ENCODE results near the gene CCDC187.
"Not testable (repeated sequence)": the region's sequence is repeated elsewhere in the genome, so short reads cannot be mapped to it uniquely, and the experiment has no call there.

The CCDC187 gene

GRCh38 chr9:136303825-136304416, at the start of gene CCDC187:
CCDC187 (minus strand) TSS chr9:136304094; CDS start chr9:136303830, 264 bp downstream.
- DNase-seq: no peak

- no peak for DNase-seq
Observed at GRCh38 chr9:136353088-136353487, 49.2 kb upstream of the CCDC187 start.

GRCh38 chr9:136352682-136353081, 48.8 kb upstream of the CCDC187 start:
- no peak for DNase-seq

GRCh38 chr9:136351868-136352267, 48.0 kb upstream of the CCDC187 start:
- DNase-seq: not testable (repeated sequence)

GRCh38 chr9:136351252-136351800, 47.4 kb upstream of the CCDC187 start:
- no peak for DNase-seq

DNA sequence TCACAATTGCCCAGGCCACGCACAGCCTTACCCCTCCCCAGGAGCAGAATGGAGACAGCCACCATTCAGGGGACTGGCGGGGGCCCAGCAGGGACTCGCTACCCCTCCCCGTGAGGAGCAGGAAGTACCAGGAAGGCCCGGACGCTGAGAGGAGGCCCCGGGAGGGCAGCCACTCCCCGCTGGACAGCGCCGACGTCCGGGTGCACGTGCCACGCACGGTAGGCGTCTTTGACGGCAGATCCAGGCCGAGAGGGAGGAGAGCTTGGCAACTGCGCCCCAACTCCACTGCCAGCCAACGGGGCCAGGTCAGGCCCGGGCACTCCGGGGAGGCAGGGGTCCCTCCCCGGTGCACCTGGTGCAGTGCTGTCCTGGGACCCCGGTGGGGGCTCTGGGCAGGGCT, 45.7 kb upstream of the CCDC187 start:
- DNase-seq: no peak

GRCh38 chr9:136348691-136349090, 44.8 kb upstream of the CCDC187 start:
- DNase-seq: no peak

DNA sequence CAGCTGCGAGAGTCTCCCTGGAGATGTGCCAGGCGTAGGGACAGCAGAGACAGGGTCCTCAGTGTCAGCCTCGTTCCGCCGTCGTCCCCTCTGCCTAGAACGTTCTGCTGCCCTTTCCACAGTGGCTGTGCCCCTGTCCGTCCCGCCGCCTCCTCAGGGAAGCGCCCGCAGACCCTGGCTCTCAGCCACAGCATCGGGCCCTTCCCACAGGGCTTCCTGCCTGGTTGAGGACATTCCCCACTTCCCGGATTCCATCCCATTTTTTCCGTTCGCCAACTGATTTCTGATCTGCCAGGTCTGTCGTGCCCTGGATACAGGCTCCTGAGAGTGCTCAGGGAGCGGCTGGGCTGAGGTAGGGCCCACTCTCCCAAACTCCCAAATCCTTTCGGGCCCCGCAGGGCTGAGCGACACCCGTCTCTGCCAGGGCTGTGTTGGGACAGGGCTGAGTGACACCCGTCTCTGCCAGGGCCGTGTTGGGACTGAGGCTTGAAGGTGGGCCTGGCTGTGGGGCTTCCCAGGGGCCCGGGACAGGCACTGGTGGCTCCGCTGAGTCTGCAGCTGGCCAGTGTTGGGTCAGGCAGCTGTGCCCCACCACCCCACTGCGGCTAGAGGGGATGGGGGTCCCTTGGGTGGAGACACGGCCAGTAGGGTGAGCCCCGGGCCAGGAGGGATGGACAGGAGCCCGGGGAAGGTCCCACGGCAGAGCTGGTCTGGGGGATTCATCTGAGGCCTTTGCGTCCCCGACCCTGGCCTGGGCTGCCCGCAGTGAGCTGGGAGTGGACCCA, 43.8 kb upstream of the CCDC187 start:
- DNase-seq: no peak

GRCh38 chr9:136346927-136347465, 43.1 kb upstream of the CCDC187 start:
- no peak for DNase-seq

DNA sequence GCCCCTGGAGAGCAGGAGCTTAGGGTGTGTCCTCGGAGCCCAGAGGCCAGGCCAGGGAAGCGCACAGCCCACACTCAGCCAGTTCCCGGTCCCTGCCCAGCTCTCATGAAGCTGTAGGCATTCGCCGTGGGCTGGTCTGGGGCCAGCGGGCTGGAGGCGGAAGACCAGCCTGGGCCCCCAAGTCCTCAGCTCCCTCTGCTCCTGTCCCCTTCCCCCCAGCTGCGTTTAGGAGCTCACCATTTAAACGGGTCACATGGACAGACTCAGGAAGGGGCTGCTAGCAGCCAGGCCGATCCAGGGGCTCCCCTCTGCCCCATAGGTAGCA, 42.2 kb upstream of the CCDC187 start:
- no peak for DNase-seq

DNA sequence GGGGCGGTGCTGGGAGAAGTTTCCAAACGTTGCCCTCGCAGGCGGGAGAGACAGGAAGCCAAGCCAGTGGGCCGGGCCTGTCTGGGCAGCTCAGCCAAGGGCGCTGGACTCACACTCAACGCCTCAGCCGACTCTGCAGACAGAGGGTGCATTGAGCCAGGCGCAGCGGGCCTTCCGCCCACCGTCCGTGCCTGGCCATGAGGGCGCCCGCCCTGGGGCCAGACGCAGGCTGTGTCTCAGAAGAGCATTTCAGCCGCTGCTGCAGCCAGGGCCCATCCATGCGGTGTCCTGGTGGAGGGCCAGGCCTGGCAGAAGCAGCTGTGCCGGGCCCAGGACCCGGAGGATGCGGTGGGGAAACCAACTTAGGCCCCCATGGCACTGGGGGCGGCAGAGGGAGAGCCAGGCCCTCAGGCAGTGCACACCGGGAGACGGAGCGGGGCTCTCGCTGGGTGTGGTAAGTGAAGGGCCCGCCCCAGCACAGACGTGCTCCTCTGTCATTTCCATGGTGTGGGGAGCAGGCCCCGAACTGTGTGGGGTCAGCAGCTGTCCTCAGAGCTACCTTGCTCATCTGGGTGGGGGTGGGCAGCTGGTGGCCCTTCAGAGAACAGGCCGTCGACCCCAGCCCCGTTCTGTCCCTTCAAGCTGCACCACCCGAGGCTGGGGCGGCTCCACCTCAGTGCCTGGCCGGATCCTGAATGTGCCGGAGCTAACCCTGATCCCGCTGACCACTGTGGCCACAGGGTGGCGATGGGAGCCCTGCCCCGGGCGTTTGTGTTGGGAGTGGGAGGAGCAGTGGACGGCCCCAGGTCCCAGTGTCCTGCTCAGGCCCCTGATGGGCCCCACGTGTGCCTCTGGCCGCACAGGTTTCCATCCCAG, 41.6 kb upstream of the CCDC187 start:
- no peak for DNase-seq

- no peak for DNase-seq
Observed at GRCh38 chr9:136344544-136345280, 40.8 kb upstream of the CCDC187 start.

DNA sequence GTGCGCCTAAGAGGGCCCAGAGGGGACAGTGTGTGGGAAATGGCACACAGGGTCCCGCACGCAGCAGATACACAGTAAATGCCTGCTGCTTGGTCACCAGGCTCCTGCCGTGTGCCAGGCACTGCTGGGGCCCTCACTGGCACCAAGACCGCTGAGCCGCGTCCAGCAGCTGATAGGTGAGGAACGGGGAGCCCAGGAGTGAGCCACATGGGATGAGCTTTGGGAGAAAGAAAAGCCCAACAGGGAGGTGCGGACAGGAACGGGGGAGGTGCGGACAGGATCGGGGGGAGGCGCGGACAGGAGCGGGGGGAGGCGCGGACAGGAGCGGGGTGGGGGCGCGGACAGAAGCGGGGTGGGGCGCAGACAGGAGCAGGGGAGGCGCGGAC, 40.0 kb upstream of the CCDC187 start:
- no peak for DNase-seq

DNA sequence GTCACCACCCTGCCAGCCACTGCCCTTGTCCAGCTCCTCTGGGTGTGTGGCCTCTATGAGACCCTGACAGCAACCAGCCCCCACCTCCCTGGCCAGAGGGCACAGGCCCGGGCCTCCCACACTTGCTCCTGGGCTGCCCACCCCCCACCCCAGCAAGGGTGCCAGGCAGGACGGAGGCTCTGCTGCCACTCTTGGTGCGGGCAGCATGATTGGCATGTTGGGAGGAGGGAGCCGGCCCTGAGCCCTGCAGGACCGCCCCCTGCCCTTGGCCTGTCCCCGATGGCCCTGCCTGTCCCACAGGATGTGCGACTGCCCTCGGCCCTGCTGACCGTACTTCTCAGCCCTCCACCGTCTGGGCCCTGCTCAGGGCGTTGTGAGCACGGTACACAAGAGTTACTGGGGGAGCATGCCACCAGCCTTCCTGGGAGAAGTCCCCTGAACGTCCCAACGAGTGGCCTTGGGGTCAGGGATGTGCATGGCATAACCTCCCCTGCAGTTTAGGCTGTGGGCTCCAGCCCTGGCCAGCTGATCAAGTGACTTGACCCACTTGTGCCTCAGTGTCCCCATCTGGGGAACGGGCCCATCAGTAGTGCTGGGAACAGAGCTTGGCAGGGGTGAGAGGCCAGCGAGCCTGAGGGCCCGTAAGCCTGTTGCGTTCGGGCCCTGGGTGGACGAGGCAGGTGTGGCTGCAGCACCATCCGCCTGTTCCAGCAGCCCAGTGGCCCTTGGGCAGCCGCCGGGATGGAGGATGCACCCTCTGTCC, 39.4 kb upstream of the CCDC187 start:
- DNase-seq: no peak

DNA sequence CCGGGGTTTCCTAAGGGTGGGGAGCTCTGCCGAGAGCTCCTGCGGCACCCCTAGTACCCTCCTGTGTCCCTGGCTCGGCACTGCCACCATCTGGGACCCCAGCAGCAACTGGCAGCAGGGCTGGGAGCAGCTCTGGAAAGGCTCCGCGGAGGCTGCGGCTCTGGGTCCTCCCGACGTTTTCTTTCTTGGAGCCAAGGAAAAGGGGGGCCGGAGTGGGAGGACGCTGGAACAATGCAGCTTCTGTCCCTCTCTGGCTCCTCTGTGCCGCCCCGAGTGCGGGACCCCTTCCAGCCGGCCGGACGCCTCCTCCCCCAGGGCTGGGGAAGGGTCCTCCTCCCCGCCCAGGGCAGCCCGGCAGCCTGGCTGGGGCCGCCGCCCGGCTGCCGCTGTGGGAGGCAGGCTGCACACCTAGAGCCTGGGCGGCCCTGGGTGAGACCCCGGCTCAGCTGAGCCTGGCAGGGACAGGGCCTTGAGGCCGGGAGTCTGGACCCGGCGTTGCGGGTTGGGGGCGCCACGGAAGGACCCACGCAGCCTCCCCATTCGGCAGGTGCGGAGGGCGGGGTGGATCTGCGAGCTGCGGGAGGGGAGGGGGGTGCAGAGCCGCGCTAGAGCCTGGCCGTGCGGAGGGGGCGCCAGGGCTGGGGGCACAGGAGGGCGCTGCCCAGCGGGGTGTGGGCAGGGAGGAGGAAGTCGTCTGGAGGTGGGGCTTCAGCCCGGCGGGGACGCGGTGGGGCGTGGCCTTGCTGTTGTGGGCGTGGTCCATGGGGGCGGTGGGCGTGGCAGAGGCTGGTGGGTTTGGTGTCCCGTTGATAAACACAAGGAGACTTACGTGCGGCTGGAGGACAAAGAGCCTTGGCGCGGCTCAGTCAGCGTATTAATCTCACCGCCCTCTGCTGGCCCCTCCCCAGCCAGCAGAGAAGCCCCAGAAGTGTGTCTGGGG, 38.6 kb upstream of the CCDC187 start:
- DNase-seq: no peak

DNA sequence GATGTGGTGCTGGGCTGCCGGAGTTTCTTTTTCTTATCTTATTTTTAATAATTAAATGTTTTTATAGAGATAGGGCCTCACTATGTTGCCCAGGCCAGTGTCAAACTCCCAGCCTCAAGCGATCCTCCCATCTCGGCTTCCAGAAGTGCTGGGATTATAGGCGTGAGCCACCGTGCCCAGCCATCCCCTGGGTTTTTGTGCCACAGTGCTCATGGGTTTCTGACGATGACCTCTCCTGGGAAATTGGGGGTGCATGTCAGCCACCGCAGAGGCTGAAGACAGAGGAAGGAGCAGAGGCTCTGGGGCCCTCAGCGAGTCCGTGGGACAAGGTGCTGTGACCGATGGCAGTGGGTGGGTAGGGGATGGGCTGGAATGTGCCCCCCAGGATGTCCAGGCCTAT, 37.9 kb upstream of the CCDC187 start:
- DNase-seq: no peak

GRCh38 chr9:136341042-136341655, 37.3 kb upstream of the CCDC187 start:
- no peak for DNase-seq

DNA sequence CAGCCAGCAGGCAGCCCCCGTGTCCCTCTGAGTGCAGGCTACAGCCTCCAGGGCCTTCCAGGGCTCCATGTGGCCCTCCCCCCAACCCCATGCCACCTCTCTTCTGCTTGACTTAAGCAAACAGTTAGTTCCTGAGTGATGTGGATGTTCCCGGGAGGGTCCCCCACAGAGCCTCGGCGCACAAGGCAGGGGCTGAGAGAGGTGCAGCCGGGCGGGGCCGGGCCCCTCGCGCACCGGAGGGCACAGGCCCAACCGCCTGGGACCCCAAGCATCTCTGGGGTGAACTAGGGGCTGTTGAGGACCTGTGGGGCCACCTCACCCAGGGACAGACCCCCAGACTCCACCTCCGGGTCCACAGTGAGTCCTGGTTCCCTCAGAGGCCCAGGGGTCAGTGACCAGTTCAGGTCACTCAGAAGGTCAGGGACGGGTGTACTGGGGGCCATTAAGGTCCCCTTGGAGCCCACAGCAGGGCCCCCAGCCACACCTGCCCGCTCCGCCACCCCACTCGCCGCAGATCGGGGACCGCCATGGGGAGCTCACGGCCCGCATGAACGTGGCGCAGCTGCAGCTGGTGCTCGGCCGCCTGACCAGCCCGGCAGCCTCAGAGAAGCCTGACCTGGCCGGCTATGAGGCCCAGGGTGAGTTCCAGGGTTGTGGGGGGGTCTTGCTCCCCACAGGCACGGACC, 36.6 kb upstream of the CCDC187 start:
- no peak for DNase-seq

DNA sequence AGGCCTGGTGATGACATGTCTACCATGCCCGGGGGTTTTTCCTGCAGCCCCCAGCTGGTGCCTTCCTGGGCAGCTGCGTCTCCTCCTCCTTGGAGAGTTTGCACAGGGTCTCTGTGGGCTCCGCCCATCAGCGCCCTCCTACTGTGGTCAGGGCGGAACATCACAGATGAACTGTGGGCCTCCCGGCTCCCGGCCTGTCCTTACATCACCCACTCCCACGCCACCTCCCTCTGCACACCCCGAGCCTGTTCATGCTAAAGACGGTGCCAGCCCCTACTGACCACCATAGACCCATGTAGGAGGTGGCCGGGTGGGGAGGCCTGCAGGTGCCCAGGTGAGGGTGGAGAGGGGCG, 36.0 kb upstream of the CCDC187 start:
- no peak for DNase-seq

Data from NCI-H1694 (cell line).